K562 (cell line): ENCODE results near the gene CNGB1. TPM values are rescaled to one million over a fixed set of nuclear protein-coding genes. Genes with fewer than 3 reads are reported as not detected.
A peak's percentile ranks its signal among the peaks of the same experiment; 100 is the strongest.

Source experiments
- ATAC-seq: fragments of 200-7000 bp; cut with Tn5 transposase; 3 replicates; pipeline ENCODE4 v1.9.1; 2020; ENCODE audit warnings: moderate library complexity
- BruUV-seq: library from RNA; stranded (reverse); fragments of 400-500 nt; replicated peaks from 2 replicates; lab custom pipeline; 2021; lab: Mats Ljungman, UMichigan
- CTCF ChIA-PET: fragments of 300-600 bp; formaldehyde crosslinking; extraction: SDS; loops from one replicate; lab custom pipeline; 2021; ENCODE audit warnings: low intra/inter-chr PET ratio; lab: Yijun Ruan, JAX
- POLR2A ChIA-PET: fragments of 300-600, 350-650 bp; sonication (Branson Sonifier 250); formaldehyde crosslinking; extraction: SDS; loops from one replicate; lab custom pipeline; 2021; ENCODE audit warnings: antibody characterized with exemption, inconsistent platforms; lab: Yijun Ruan, JAX
- DNase-seq, 4 experiments: peaks; one replicate each; pipeline versions ENCODE4 v3.0.0 to v3.0.0-alpha.2; 2011 to 2018; ENCODE audit warnings: low spot score in 3 of 4, mixed read lengths in 3 of 4; ENCODE audit errors: extremely low read depth in 1 of 4
- FAIRE-seq: peaks from 2 replicates; lab custom pipeline; 2011; peaks lifted over from hg19 to GRCh38; lab: Jason Lieb, UNC
- H2AFZ ChIP-seq: 2 replicates; pipeline ENCODE4 v1.6.0; 2011; ENCODE audit warnings: low read depth, low read length, control low read depth, inconsistent platforms
- H3K27ac ChIP-seq: fragments of 200-600 bp; 3 replicates; pipeline ENCODE4 v1.8.0; 2011; ENCODE audit warnings: low read depth, mild to moderate bottlenecking, control low read depth, inconsistent platforms, low read length, moderate library complexity, mixed read lengths; ENCODE audit errors: extremely low read depth
- H3K27me3 ChIP-seq, 2 experiments: fragments of 300-600 bp in 1 of 2; 2 replicates in 1 of 2; 3 replicates in 1 of 2; pipeline versions ENCODE4 v1.6.0 to v1.8.0; 2011; ENCODE audit warnings: inconsistent platforms in 2 of 2, low read length in 2 of 2, mild to moderate bottlenecking in 1 of 2, mixed read lengths in 1 of 2, moderate library complexity in 1 of 2; ENCODE audit not compliant: control insufficient read depth in 2 of 2, insufficient read depth in 2 of 2
- H3K36me3 ChIP-seq: fragments of 300-600 bp; 3 replicates; pipeline ENCODE4 v1.8.0; 2011; ENCODE audit warnings: mild to moderate bottlenecking, low read length, inconsistent platforms; ENCODE audit not compliant: control insufficient read depth, insufficient read depth
- H3K4me1 ChIP-seq, 2 experiments: fragments of 200-600 bp in 1 of 2; replicated peaks in 1 of 2; 2 replicates in 1 of 2; 3 replicates in 1 of 2; pipeline versions ENCODE4 v1.5.1 to v1.8.0; 2011; ENCODE audit warnings: inconsistent platforms in 2 of 2, low read length in 2 of 2, mild to moderate bottlenecking in 1 of 2, mixed read lengths in 1 of 2, moderate library complexity in 1 of 2; ENCODE audit not compliant: control insufficient read depth in 2 of 2, insufficient read depth in 2 of 2
- H3K4me2 ChIP-seq: 2 replicates; pipeline ENCODE4 v1.6.1; 2011; ENCODE audit warnings: low read length, control low read depth, inconsistent platforms, mixed read lengths; ENCODE audit not compliant: insufficient read depth
- H3K4me3 ChIP-seq: fragments of 200-600 bp; sonication (generic), shearing (Covaris generic); 2 replicates; pipeline ENCODE4 v1.5.1; 2016; ENCODE audit warnings: control low read depth, inconsistent platforms
- H3K79me2 ChIP-seq: fragments of 200-600 bp; 3 replicates; pipeline ENCODE4 v1.8.0; 2011; ENCODE audit warnings: low read length, inconsistent platforms; ENCODE audit not compliant: control insufficient read depth, insufficient read depth
- H3K9ac ChIP-seq, 2 experiments: 2 replicates each; pipeline versions ENCODE4 v1.6.0 to v1.6.1; 2011; ENCODE audit warnings: low read depth in 2 of 2, low read length in 2 of 2, control low read depth in 1 of 2, inconsistent platforms in 1 of 2, mild to moderate bottlenecking in 1 of 2, mixed read lengths in 1 of 2; ENCODE audit not compliant: insufficient read depth in 1 of 2
- H3K9me1 ChIP-seq: one replicate; pipeline ENCODE4 v1.6.0; 2011; ENCODE audit warnings: inconsistent platforms, mild to moderate bottlenecking, low read length, moderate library complexity; ENCODE audit not compliant: control insufficient read depth, insufficient read depth
- H3K9me3 ChIP-seq: replicated peaks from 2 replicates; pipeline ENCODE4 v1.5.1; 2011; ENCODE audit warnings: low read depth, low read length, inconsistent platforms; ENCODE audit not compliant: control insufficient read depth, insufficient read depth
- H4K20me1 ChIP-seq: replicated peaks from 2 replicates; pipeline ENCODE4 v1.6.1; 2011; ENCODE audit warnings: low read length, inconsistent platforms, mixed read lengths; ENCODE audit not compliant: control insufficient read depth, insufficient read depth
- FOSL1 ChIP-seq: fragments of 200-800 bp; sonication (Bioruptor generic); conservative IDR thresholded peaks from 2 replicates; pipeline ENCODE4 v1.6.1; 2016; ENCODE audit warnings: missing genetic modification characterization, missing compliant biosample characterization
- MXI1 ChIP-seq: IDR thresholded peaks from 2 replicates; pipeline ENCODE4 v1.6.1; 2011; ENCODE audit warnings: low read depth, mild to moderate bottlenecking, improper control_type of control experiment, low read length
- MYNN ChIP-seq, 2 experiments: sonication (generic); formaldehyde crosslinking in 1 of 2; IDR thresholded peaks; 2 replicates each; pipeline versions ENCODE4 v1.5.0 to v1.6.1; 2016 to 2020; ENCODE audit warnings: antibody characterized with exemption in 1 of 2, missing genetic modification reagents in 1 of 2
- SMAD4 ChIP-seq: fragments of 250-450 bp; sonication (Bioruptor Pico); conservative IDR thresholded peaks from 2 replicates; pipeline ENCODE4 v1.8.0; 2021; ENCODE audit warnings: inconsistent platforms, mild to moderate bottlenecking, moderate library complexity
- ZNF57 ChIP-seq: fragments of 450-650 bp; formaldehyde crosslinking; IDR thresholded peaks from 2 replicates; pipeline ENCODE4 v1.4.0; 2020; ENCODE audit warnings: mild to moderate bottlenecking, moderate library complexity
- WGBS: fragments of 100-300 bp; shearing (Covaris generic); methylation state at CpG from one replicate; pipeline ENCODE4 v1.1.6; 2016; ENCODE audit warnings: low coverage, mixed read lengths; ENCODE audit not compliant: insufficient coverage; ENCODE audit errors: missing lambda C conversion rate; 5-methylcytosine and 5-hydroxymethylcytosine counted together
- in situ Hi-C: fragments of 300-500 bp; cut with MboI; formaldehyde crosslinking; loops from 4 replicates; pipeline ENCODE4 v1.15.0; 2018; ENCODE audit warnings: inconsistent platforms, mixed read lengths
- intact Hi-C: fragments of 100-400 bp; cut with micrococcal nuclease; formaldehyde crosslinking; loops from 2 replicates; pipeline ENCODE4 v1.14.2; 2022
- polyA plus RNA-seq, 8 experiments: library from polyadenylated mRNA; depleted of rRNA in 4 of 8; stranded (reverse) in 5 of 8; unstranded in 3 of 8; fragments of >200 nt; fragmentation: Nextera tagmentation in 2 of 8; fragmentation: Illumina TruSeq in 1 of 8; extraction: Ambion mirVana in 2 of 8; extraction: Trizol in 1 of 8; gene quantifications; 2 replicates each; pipeline versions ENCODE4 v1.2.1 to v1.2.3, GENCODE V29; 2011 to 2014; ENCODE audit warnings: inconsistent platforms in 1 of 8, missing spikeins in 1 of 8
- total RNA-seq, 7 experiments: library from RNA; depleted of rRNA in 6 of 7; stranded (reverse); fragments of >200 nt in 6 of 7; fragmentation: Illumina TruSeq in 2 of 7; extraction: Trizol in 2 of 7; gene quantifications; 2 replicates each; pipeline versions ENCODE4 v1.2.1 to v1.2.3, GENCODE V29; 2011 to 2021; ENCODE audit warnings: low replicate concordance in 1 of 7

Gene CNGB1
- total and polyA plus RNA-seq, 9 of the 15 experiments (the other 6 are each of a cell fraction or from before 2014, with no cell fraction given) = not detected

DNA sequence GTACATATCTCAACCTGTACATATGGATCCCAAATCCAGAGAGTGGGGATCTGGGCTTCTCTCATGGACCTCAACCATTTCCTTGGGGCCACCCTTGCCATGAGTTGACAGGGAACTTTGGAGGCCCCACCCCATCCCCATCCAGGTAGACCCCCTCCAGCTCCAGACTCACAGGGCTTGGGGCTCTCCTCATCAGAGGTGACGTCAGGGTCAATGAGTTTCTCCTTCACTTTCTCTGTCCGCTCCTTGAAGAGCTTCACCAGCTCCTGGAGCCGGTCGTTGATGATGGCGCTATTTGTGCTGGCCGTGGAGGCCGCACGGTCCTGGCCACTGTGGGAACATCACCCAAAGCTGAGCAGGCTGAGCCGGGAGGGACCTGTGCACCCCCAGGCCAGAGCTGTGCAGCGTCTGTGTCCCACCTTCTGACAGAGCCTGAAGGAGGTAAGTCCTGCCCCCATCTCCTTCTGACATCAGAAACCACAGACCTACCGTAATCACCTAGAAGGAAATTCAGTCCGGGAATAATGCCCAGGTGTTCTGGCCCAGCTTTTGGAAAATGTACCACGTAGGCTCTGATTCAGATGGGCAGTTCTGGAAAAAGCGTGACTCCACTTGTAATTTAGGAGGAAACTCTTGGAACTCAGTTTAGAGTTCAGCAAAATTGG, 50.6 kb downstream of the CNGB1 start:
- H3K9me1 ChIP-seq = no peaks in the 10 kb centered on the region
- in situ Hi-C loops = no loop called here
- CTCF ChIA-PET = no interaction called here
- WGBS = 4% methylated on average over 14 of the region's 14 CpGs
- 0 out of 5 replicates have a peak, but pooled peaks cover 0 to 3% of the 10 kb centered on the region in 2 experiments for H3K4me1 ChIP-seq
- H3K4me3 ChIP-seq = no peak overlapping the region
- no peak for FAIRE-seq
- no TSS peak for BruUV-seq
- H3K27ac ChIP-seq = no peak overlapping the region
- no peak for TF ChIP-seq MYNN (IDR thresholded peaks at IDR 0.05)
- TF ChIP-seq MYNN (CRISPR knock-in tag; IDR thresholded peaks at IDR 0.05) = no peak
- TF ChIP-seq SMAD4 (CRISPR knock-in tag) = no peak
- no peak for TF ChIP-seq MXI1
- no peak for TF ChIP-seq FOSL1 (tag)
- TF ChIP-seq ZNF57 (CRISPR knock-in tag) = no peak
- TF ChIP-seq, all 486 proteins: peak for 0
- POLR2A ChIA-PET = interaction anchor here (0.7 kb wide), 1 partner anchor 14 kb away, joined by 5 read pairs; no protein-coding TSS in a partner anchor
- Histone ChIP-seq H3K9me3 (no peaks in the 10 kb centered on the region), H3K4me2 (no peak overlapping the region), H4K20me1 (no peaks in the 10 kb centered on the region), H3K79me2 (no peaks in the 10 kb centered on the region), H2AFZ (no peak overlapping the region), H3K9ac (0 out of 4 replicates have a peak overlapping the region, but pooled peaks of 1 of the 2 experiments have one; percentile 17), H3K27me3 (peaks cover 19 to 64% of the 10 kb centered on the region in 2 experiments), H3K36me3 (no peaks in the 10 kb centered on the region)
- DNase-seq = no peak
- intact Hi-C loops = no loop called here
- ATAC-seq = peak; percentile 31; the same call in 2 of the 3 replicates
